DND-41 (cell line): ENCODE data around the gene OR1J4.

Experiments used
- ATAC-seq: fragments of 200-7000 bp; cut with Tn5 transposase; 3 replicates; pipeline ENCODE4 v1.9.1; 2021; ENCODE audit warnings: low read depth; ENCODE audit not compliant: insufficient read depth
- DNase-seq: peaks from one replicate; pipeline ENCODE4 v3.0.0-alpha.2; 2020
- H2AFZ ChIP-seq: 2 replicates; pipeline ENCODE4 v1.6.0; 2012; ENCODE audit warnings: low read depth, low read length
- H3K27ac ChIP-seq: 2 replicates; pipeline ENCODE4 v1.5.1; 2012; ENCODE audit warnings: low read length, inconsistent platforms
- H3K27me3 ChIP-seq: fragments of 200-600 bp; sonication (generic); 2 replicates; pipeline ENCODE4 v1.6.0; 2012; ENCODE audit warnings: low read length, mild to moderate bottlenecking, inconsistent platforms; ENCODE audit not compliant: insufficient read depth, poor library complexity
- H3K36me3 ChIP-seq: 2 replicates; pipeline ENCODE4 v1.5.1; 2012; ENCODE audit warnings: low read length, inconsistent platforms; ENCODE audit not compliant: insufficient read depth
- H3K4me1 ChIP-seq: 2 replicates; pipeline ENCODE4 v1.5.1; 2012; ENCODE audit warnings: mild to moderate bottlenecking, low read length; ENCODE audit not compliant: insufficient read depth
- H3K4me2 ChIP-seq: 2 replicates; pipeline ENCODE4 v1.6.0; 2012; ENCODE audit warnings: mild to moderate bottlenecking, moderate library complexity, low read length, inconsistent platforms; ENCODE audit not compliant: insufficient read depth
- H3K4me3 ChIP-seq, 2 experiments: fragments of 200-600 bp in 1 of 2; shearing (Covaris generic) in 1 of 2; 2 replicates each; pipeline ENCODE4 v1.5.1; 2012 to 2016; ENCODE audit warnings: inconsistent platforms in 2 of 2, low read length in 2 of 2, mild to moderate bottlenecking in 2 of 2, low read depth in 1 of 2, moderate library complexity in 1 of 2
- H3K79me2 ChIP-seq: 2 replicates; pipeline ENCODE4 v1.6.0; 2012; ENCODE audit warnings: low read length, inconsistent platforms; ENCODE audit not compliant: insufficient read depth
- H3K9ac ChIP-seq: 2 replicates; pipeline ENCODE4 v1.6.0; 2012; ENCODE audit warnings: low read depth, mild to moderate bottlenecking, inconsistent platforms, low read length, moderate library complexity
- H3K9me3 ChIP-seq: 2 replicates; pipeline ENCODE4 v1.5.1; 2012; ENCODE audit warnings: low read length, moderate library complexity, mild to moderate bottlenecking, inconsistent platforms; ENCODE audit not compliant: insufficient read depth, severe bottlenecking
- H4K20me1 ChIP-seq: 2 replicates; pipeline ENCODE4 v1.6.0; 2012; ENCODE audit warnings: low read length; ENCODE audit not compliant: insufficient read depth
- EZH2 ChIP-seq: IDR thresholded peaks from 3 replicates; pipeline ENCODE4 v1.6.1; 2012; ENCODE audit warnings: borderline replicate concordance, low read depth, mild to moderate bottlenecking, moderate library complexity, low read length, inconsistent platforms; ENCODE audit not compliant: severe bottlenecking
- TF ChIP-seq, protein P1 (sequence below): IDR thresholded peaks from 2 replicates; pipeline ENCODE4 v1.5.1; 2012; ENCODE audit warnings: borderline replicate concordance, low read length, moderate library complexity, mild to moderate bottlenecking; ENCODE audit not compliant: poor library complexity, severe bottlenecking; ENCODE audit errors: extremely low read depth

OR1J4 gene

DNA sequence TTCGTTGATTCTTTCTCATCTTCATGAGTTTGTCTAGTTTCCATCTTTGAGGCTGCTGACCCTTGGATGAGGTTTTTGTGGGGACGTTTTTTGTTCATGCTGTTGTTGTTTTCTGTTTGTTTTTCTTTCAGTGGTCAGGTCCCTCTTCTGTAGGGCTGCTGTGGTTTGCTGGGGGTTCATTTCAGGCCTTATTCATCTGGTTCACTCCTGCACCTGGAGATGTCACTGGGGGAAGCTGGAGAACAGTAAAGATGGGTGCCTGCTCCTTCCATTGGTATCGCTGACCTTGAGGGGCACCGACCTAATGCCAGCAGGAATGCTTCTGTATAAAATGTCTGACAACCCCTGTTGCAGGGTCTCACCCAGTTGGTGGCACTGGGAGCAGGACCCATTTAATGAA is 42.5 kb downstream of the OR1J4 start:
- Histone ChIP-seq H3K4me3 (no peak overlapping the region), H2AFZ (no peak overlapping the region), H3K4me1 (peaks cover 4% of the 10 kb centered on the region; the same call in 1 of the 2 replicates), H3K79me2 (no peaks in the 10 kb centered on the region), H3K36me3 (no peaks in the 10 kb centered on the region), H3K27ac (no peak overlapping the region), H3K4me2 (no peak overlapping the region), H3K9me3 (no peaks in the 10 kb centered on the region), H3K27me3 (no peaks in the 10 kb centered on the region), H3K9ac (no peak overlapping the region), H4K20me1 (no peaks in the 10 kb centered on the region)
- no peak for DNase-seq
- TF ChIP-seq, protein P1, sequence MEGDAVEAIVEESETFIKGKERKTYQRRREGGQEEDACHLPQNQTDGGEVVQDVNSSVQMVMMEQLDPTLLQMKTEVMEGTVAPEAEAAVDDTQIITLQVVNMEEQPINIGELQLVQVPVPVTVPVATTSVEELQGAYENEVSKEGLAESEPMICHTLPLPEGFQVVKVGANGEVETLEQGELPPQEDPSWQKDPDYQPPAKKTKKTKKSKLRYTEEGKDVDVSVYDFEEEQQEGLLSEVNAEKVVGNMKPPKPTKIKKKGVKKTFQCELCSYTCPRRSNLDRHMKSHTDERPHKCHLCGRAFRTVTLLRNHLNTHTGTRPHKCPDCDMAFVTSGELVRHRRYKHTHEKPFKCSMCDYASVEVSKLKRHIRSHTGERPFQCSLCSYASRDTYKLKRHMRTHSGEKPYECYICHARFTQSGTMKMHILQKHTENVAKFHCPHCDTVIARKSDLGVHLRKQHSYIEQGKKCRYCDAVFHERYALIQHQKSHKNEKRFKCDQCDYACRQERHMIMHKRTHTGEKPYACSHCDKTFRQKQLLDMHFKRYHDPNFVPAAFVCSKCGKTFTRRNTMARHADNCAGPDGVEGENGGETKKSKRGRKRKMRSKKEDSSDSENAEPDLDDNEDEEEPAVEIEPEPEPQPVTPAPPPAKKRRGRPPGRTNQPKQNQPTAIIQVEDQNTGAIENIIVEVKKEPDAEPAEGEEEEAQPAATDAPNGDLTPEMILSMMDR = no peak
- TF ChIP-seq EZH2 = no peak
- ATAC-seq = no peak

DNA sequence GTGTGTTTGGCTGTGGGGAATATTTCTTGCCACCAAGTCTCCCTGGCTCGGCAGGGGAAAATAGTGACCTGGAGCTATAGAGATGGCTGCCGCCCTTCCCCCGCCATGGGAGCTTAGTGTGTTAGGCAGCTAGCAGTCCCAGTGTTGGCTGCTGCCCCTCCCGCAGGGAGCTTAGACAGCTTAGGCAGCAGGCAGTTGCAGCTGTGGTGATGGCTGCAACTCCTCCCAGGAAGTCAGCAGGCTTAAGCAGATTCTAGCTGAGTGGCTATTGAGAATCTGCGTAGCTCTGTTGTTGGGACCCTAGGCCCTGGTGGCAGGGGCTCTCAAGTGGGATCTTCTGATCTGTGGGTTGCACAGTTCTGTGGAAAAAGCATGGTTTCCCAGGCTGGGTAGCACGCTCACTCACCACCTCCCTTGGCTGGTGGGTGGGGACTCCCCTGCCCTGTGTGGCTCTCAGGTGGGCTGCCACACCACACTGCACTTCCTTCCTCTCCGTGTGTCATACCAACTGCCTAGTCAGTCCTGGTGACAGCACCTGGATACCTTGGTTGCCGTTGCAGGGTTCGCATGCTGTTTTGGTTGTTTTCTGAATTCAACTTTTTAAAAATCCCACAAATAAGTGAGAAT is 43.3 kb downstream of the OR1J4 start:
- TF ChIP-seq, protein P1 = no peak
- TF ChIP-seq EZH2 = no peak
- Histone ChIP-seq H3K4me2 (no peak overlapping the region), H4K20me1 (no peaks in the 10 kb centered on the region), H3K9me3 (no peaks in the 10 kb centered on the region), H2AFZ (no peak overlapping the region), H3K9ac (no peak overlapping the region), H3K27me3 (no peaks in the 10 kb centered on the region), H3K4me1 (peaks cover 4% of the 10 kb centered on the region; the same call in 1 of the 2 replicates), H3K36me3 (no peaks in the 10 kb centered on the region), H3K79me2 (no peaks in the 10 kb centered on the region), H3K4me3 (no peak overlapping the region), H3K27ac (no peak overlapping the region)
- DNase-seq (peak; percentile 12), ATAC-seq (0 out of 3 replicates have a peak, but pooled peaks have one; percentile 47)

DNA sequence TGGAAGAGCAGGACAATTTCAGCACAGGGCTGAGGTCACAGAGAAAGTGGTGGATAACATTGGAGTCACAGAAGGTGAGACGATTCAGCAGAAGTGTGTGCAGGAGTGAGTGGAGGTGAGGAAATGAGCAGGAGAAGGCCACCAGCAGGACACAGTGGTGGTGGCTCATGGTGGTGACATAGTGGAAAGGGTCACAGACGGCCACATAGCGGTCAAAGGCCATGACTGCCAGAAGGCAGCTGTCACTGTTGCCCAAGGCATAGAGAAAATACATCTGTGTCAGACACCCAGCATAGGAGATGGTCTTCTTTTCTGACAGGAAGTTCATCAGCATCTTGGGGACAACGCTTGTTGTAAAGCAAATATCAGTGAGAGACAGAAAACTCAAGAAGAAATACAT is 49.0 kb downstream of the OR1J4 start:
- no peaks in the 10 kb centered on the region for H4K20me1 ChIP-seq
- no peaks in the 10 kb centered on the region for H3K4me1 ChIP-seq
- no peaks in the 10 kb centered on the region for H3K79me2 ChIP-seq
- H3K9ac ChIP-seq = no peak overlapping the region
- no peak overlapping the region for H2AFZ ChIP-seq
- no peaks in the 10 kb centered on the region for H3K9me3 ChIP-seq
- DNase-seq (no peak), ATAC-seq (no peak)
- no peak overlapping the region for H3K4me3 ChIP-seq
- TF ChIP-seq, protein P1 = no peak
- TF ChIP-seq EZH2 = no peak
- no peak overlapping the region for H3K4me2 ChIP-seq
- H3K27me3 ChIP-seq = no peaks in the 10 kb centered on the region
- no peak overlapping the region for H3K27ac ChIP-seq
- no peaks in the 10 kb centered on the region for H3K36me3 ChIP-seq
